GM18907 (cell line): ENCODE data around the gene DHX38.

ENCODE experiments used
- ATAC-seq: cut with Tn5 transposase; IDR thresholded peaks from one replicate; pipeline ENCODE4 v1.9.1; 2021; ENCODE audit warnings: mild to moderate bottlenecking, moderate library complexity; ENCODE audit not compliant: unreplicated experiment

DHX38 gene

DNA sequence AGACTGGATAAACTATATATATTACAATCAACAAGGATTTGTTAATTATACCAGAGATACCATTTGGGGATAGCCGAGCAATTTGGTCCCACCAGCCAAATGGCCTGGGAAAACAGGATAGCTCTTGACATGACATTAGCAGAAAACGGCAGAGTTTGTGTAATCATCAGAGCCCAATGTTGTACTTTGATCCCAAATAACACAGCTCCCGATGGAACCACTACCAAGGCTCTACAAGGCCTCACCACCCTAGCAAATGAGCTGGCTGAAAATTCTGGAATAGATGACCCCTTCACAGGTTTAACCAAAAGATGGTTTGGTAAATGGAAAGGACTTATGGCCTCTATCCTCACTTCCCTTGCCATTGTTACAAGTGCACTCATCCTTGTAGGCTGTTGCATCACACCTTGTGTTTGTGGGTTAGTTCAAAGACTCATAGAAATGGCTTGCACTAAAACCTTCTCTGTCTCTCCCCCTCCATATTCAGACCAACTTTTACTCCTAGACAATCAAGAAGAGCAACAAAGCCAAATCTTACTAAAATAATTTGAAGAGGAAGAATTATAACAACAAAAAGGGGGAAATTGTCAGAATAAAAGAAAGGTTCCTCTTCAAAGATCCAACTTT is 9.8 kb upstream of the DHX38 start:
- no peak for ATAC-seq

DNA sequence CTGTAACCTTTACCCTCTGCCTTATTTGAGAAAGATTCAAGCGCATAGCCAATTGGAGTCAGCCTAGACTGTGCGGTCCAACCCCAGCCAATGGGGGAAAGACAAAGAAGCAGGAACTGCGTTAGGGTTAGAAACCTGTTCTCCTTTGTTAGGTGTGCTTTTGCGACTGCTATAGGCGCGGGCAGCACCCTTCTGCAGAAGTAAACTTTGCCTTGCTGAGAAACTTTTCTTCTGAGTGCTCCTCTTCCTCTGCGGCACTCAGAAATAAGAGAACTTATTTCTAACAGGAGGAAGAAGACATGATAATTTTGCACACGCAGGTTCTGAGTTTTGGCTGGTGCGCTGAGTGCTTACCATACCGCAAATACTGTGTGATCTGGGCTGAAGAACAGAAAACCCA is 9.2 kb upstream of the DHX38 start:
- no peak for ATAC-seq

DNA sequence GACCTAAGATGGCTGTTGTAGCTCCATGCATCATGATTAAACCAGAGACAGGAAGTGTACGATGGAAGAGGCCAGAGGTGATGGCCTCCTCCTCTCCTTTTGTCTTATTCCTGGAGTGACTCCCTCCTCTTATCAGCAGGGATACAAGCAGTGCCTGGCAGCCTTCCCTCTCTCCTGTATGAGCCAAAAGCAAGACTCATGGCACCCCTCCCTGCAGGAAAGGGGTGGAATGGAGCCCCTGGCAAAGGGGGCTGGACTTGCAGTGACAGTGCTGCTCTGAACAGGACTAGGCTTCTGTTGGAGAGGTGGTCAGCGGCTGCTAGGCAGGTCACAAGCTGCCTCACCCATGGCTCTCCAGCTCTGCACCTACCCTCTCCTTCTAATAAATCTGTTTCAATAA is 8.6 kb upstream of the DHX38 start:
- ATAC-seq, result no peak

DNA sequence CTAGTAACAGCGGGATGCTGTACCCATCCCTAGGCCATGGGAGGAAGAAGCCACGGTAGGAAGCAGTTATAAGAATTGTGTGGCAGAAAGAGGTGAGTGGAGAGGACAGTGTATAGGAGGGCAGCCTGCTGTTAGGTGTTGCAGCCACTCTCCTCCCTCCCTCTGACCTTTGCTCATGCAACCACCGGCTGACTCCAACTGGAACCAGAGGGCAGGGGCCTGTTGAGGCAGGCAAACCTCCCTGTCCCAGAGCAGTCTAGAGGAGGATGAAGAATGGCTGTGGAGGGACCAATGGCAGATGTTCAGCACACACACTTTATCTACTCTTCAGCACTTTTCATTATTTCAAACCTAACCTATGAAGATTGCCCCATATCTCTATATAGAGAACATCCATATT is 2.4 kb upstream of the DHX38 start:
- ATAC-seq, result no peak

DNA sequence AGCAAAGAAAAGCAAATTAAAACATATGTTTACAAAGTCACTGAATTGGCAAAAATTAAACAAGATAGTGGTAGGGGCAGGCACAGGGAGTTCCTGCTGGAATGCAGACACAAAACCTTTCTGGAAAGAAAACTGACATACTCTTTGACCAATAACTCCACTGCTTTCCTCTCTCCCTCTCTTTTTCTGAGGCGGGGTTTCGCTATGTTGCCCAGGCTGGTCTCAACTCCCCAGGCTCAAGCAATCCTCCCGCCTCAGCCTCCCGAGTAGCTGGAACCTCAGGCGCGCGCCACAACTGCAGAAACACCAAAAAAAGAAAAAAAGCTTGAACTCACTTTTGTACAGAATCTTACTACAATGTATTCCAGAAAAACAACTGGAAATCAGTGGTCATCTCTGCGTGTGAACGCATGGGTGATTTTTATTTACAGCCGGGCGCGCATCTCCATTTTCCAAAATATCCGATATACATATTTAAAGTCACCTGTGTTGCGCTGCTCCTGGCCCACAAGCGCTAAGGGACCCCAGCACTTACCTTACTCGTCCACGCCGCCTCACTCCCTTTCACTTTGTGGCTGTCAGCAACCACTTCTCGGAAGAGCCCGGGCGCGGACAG is 707 bp upstream of the DHX38 start:
- no peak for ATAC-seq

DNA sequence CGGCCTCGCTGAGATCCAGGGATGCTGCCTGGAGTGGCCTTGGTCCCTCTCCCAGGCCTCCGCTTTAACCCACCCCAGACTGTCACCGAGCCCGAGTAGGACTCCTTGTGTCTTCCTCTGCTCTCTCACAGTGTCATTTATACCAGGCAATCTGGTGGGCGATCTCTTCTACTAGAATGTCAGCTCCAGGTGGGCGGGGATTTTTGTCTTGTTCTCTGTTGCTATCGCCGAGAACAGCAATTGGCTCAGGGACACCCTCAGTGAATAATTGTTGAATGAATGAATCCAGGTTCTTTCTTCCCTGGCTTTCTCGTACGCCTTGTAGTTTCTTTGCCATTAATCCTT is 591 bp downstream of the DHX38 start:
- no peak for ATAC-seq

DNA sequence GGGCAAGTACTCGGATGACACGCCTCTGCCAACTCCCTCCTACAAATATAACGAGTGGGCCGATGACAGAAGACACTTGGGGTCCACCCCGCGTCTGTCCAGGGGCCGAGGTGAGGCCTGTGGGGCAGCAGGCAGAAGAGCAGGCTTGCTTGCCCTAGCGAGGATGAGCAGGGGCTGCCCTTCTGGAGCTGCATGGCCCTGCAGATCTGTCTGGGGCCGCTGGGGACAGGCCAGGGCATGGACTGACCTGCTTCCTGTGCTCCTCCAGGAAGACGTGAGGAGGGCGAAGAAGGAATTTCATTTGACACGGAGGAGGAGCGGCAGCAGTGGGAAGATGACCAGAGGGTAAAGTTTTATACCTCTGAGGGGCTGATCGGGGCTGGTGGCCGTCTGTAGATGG is 5.3 kb downstream of the DHX38 start:
- no peak for ATAC-seq

DNA sequence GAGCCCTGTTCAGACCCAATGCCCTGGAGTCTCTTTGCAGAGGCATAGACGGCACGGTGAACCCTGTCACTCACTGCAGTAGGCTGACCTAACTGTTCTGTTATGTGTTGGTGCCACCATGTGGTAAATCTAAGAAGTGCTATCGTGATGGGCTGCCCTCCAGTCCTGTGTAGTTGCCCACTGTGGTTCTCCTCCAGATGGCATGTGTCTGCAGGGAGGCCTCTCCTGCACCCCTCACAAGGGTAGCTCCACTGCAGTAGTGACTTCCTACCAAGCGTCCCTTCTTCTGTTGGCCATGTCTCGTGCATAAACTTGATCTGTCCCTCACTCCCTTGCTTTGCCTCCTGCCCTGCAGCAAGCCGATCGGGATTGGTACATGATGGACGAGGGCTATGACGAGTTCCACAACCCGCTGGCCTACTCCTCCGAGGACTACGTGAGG is 5.8 kb downstream of the DHX38 start:
- peak; percentile 74 for ATAC-seq

DNA sequence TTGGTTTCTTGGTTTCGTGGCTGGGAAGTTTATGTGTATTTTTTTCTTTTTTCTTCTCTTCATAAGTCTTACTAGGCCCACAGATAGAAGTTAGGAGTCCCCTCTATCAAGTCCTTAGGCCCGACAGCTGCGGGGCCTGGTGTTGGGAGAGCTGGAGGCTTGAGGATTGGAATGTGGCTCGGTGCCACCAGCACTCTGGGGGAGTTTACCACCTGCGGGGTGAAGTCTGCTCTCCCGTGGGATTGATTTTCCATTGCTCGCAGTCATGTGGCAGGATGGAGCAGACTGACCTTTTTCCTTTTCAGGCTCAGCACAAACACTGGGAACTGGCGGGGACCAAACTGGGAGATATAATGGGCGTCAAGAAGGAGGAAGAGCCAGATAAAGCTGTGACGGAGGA is 7.5 kb downstream of the DHX38 start:
- ATAC-seq, result no peak

DNA sequence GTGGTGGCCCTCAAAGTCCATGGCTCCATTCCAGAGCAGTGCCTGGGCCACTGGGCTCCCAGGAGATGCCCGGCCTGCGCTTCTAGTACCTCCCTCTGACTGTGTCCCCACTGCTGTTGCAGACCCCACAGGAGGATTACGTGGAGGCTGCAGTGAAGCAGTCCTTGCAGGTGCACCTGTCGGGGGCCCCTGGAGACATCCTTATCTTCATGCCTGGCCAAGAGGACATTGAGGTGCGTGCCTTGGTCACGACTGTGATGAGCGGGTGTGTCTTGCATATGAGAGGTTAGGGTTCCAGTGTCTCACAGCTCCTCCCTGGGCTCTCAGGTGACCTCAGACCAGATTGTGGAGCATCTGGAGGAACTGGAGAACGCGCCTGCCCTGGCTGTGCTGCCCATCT is 11.3 kb downstream of the DHX38 start:
- ATAC-seq, result no peak

DNA sequence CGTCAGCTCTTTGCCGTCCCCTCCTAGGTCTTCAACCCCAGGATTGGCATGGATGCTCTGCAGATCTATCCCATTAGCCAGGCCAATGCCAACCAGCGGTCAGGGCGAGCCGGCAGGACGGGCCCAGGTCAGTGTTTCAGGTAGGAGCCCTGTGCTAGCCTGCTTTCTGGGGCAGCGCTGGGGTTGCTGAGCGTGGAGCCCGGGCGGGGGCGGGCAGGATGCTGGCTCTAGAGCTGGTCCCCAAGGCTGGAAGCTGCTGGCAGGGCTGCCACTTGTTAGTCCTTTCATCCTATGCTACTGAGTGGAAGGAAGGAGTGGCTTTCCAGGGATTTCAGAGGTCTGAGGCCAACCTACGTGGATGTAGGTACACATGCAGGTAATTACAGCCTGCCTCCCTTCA is 12.3 kb downstream of the DHX38 start:
- ATAC-seq, result no peak

DNA sequence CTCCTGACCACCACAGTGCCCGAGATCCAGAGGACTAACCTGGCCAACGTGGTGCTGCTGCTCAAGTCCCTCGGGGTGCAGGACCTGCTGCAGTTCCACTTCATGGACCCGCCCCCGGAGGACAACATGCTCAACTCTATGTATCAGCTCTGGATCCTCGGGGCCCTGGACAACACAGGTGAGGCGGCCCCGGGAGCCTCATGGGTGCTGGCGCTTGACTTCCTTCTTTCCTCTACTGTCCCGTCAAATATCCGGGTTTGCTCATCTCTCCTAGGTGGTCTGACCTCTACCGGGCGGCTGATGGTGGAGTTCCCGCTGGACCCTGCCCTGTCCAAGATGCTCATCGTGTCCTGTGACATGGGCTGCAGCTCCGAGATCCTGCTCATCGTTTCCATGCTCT is 13.7 kb downstream of the DHX38 start:
- ATAC-seq, result no peak

DNA sequence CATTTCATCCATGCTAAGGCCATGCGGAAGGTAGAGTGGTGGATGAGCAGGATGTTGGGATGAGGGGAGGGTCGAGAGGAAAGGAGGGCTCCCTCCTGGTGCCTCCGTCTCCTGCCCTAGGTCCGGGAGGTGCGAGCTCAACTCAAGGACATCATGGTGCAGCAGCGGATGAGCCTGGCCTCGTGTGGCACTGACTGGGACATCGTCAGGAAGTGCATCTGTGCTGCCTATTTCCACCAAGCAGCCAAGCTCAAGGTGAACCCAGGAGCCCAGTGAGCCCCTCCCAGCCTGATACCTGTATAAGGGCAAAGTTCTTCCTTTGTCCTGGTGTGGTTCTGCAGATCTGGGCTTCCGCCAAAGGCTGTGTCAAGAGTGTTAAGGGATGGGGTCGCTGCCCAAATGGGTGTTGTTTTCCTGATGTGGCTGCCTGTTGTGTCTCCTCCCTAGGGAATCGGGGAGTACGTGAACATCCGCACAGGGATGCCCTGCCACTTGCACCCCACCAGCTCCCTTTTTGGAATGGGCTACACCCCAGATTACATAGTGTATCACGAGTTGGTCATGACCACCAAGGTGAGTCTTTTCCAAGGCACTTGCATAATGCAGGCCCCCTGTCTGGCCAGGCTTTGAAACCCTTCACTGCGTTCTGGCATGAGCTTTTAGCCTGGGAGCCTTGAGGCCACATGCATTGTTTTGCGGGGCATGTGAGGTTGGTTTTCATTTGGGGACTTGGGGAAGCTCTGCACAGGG is 14.9 kb downstream of the DHX38 start:
- no peak for ATAC-seq

DNA sequence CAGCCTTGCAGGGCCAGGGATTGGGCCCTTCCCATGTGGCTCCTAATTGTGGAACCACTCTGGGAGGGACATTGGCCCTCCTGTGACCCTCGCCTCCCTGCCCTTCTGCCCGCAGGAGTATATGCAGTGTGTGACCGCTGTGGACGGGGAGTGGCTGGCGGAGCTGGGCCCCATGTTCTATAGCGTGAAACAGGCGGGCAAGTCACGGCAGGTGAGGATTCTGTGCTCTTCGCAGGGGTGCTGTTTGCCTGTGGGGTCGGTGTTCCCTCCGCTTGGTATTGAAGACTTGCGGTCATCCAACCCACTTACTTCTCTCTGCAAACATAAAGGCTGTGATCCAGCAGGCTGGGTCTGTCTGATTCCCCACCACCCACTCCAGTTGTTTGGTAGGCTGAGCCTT is 15.7 kb downstream of the DHX38 start:
- no peak for ATAC-seq

DNA sequence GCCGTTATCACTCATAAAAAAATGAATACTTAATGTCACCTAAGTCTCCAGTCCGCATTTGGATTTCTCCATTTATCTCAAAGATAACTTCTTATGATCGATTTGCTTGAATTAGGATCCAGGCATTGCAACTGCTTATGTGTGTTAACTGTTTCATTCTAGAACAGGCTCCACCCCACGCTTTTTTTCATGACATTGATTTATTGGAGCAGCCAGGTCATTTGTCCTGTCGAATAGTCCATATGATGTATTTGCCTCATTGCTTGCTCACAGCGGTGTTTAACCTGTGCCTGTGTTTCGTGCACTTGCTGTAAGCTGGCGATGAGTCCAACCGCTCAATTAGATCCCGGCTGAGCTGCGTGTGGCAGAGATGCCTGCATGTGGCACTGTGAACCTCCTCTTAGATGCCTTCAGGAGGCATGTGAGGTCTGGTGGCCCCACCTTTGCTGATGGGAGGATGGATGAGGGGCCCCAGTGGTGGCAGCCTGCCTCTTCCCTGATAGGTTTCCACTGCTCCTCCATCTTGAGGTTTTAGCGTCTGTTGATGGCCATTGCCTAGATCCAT is 16.4 kb downstream of the DHX38 start:
- no peak for ATAC-seq

DNA sequence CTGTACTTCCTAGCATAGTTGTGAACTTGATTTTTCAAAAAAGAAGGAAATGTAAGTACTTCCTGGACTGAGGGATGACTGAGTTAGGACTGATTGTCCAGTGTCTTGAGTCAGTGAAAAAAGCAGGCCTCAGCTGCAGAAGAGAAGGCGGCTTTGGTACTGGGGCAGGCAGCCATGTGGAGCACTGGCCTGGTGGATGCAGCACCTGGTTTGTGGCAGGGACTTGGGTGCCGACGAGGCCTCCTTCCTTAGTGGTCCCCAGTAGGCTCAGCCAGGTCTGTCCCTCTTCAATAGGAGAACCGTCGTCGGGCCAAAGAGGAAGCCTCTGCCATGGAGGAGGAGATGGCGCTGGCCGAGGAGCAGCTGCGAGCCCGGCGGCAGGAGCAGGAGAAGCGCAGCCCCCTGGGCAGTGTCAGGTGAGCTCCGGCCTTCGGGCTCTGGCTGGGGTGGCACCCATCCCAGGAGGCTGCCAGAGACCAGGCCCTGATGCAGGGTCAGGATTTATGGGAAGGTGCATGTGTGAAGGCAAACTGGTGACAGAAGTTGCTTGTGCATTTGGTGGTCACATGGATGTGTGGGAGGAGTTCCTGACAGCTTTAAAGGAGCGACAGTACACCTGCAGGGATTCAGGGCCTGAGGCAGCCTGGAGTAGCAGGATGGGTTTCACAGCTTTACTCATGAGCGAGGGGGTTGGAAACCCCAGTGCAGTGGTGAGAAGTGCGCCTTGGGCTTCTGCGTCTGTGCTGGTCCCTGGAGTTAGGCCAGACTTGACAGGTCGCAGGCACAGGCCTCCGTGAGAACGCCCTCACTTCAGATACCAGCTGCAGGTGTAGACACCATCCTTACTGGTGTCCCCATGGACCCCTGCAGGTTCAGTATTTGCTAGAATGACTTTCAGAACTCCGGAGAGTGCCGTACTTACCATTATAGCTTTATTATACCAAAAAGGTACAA is 17.3 kb downstream of the DHX38 start:
- no peak for ATAC-seq

DNA sequence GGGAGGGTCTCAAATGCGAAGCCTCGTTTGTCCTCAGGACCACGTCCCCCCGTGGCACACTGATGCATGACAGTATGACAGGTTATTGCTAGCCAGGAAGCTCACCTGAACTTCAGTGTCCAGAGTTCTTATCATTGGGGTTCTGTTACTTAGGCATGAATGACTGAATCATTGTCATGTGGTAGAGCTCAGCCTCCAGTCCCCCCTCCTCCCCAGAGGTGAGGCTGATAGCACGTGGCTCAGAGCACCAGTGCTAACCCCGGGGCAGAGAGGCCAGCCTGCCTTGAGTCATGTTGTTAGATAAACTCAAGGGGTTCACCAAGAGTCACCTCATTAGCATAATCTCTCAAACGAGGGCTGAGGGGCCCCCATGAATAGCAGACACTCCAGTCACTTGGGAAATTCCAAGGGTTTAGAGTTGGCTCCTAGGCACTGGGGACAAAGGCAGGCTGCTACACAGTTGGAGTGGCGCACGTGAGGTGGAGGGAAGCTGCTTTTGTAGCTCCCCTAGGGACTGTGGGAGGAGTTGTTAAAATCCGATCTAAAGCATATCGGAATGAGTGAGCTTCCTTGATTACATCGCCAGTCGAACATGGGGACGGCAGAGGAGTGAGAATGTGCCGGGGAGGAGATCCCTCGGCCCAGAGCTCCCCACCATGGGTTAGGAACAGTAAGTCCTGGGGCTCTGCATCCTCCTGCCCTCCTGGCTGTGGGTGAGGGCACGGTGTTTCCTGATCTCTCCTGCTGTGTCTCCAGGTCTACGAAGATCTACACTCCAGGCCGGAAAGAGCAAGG is 18.2 kb downstream of the DHX38 start:
- no peak for ATAC-seq

DNA sequence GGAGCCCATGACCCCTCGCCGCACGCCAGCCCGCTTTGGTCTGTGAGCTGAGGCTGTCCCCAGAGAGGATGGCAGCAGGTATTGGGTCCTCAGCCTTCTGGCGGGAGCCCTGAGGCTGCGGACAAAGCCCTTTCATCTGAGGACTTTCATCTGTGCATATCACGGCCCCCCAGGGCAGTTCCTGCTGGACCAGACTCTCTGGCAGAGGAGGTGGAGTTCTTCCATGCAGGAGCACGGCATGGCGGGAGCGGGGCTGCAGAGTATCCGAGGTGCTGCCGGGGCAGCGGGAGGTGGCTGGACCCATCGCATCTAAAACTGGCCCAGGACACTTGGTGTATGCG is 18.8 kb downstream of the DHX38 start:
- ATAC-seq, result no peak

DNA sequence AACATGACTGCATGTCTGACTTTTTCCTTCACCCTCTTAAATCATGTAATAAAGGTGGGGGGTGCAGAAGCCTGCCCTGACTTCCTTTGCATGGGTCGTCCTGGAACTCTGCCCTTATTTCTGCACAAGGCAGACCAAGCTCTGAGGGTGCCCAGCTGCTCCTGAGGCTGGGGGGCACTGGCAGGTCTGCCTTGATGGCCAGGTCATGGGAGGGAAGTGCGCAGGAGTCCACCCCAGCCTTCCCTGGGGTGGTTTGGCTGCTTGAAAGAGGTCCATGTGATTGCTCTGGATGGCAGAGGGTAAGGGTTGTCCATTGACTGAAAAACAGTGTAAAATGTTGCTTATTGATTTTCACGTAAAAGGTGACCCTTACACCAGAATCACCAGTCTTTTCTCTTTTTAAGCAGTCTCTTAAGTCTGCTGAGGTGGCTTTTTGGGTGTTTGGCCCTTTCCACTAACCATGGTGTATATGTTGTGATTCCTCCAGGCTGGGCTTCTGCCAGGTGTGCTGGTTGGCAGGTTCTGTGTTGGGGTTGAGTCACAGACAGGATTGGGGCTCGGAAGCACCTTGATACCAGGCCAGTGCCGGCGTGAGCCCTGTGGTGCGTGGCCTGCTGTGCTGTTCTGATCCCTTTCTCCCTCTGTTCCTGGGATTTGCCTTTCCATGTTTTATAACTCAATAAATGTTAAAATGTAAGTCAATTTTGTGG is 19.4 kb downstream of the DHX38 start:
- no peak for ATAC-seq

DNA sequence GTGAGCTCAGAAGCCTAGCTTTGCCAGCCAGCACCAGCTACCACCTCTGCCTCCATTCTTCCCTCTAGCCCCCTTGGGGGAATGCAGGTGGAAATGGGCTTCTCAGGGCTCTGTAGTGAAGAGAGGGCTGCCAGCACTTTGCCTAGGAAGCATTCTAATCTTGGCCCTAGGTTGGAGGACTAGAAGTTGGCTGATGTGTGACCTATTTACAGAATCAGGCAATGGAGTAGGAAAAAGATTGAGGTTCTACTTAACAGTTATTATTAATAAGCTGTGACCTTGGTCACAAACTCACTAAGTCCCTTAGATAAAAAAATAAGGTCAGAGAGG is 19.9 kb downstream of the DHX38 start:
- ATAC-seq, result no peak
